Ovary (tissue), 9 donors: ENCODE results near the gene USP48. TPM values are rescaled to one million over a fixed set of nuclear protein-coding genes. Genes with fewer than 3 reads are reported as not detected.

Experiments used
- DNase-seq, 5 donors: peaks; one replicate each; pipeline ENCODE4 v3.0.0-alpha.2; 2019 to 2020
- H3K27ac ChIP-seq, 2 donors: fragments of 200-600 bp; one replicate each; pipeline versions ENCODE4 v1.5.1 to v1.8.0; 2019 to 2022
- H3K27me3 ChIP-seq: fragments of 200-600 bp; one replicate; pipeline ENCODE4 v1.8.0; 2022
- H3K36me3 ChIP-seq: fragments of 200-600 bp; sonication (generic); one replicate; pipeline ENCODE4 v1.5.1; 2019
- H3K4me1 ChIP-seq: one replicate; pipeline ENCODE4 v1.8.1; 2013; ENCODE audit warnings: mild to moderate bottlenecking, moderate library complexity; ENCODE audit not compliant: insufficient read depth
- H3K4me3 ChIP-seq: fragments of 200-600 bp; sonication (generic); one replicate; pipeline ENCODE4 v1.5.1; 2017
- H3K9me3 ChIP-seq, 2 donors: fragments of 200-600 bp in 1 of 2; sonication (generic) in 1 of 2; one replicate each; pipeline versions ENCODE4 v1.5.1 to v1.8.1; 2013 to 2019; ENCODE audit warnings: mild to moderate bottlenecking in 1 of 2, moderate library complexity in 1 of 2
- EP300 ChIP-seq: sonication (generic); formaldehyde crosslinking; IDR thresholded peaks from one replicate; pipeline ENCODE4 v1.6.1; 2017; ENCODE audit warnings: antibody characterized with exemption
- POLR2A ChIP-seq: fragments of 450-650 bp; IDR thresholded peaks from one replicate; pipeline ENCODE4 v1.6.1; 2017; ENCODE audit warnings: antibody characterized with exemption, mild to moderate bottlenecking, moderate library complexity
- WGBS, 3 donors: extraction: QIAGEN DNeasy Blood & Tissue Kit in 1 of 3; methylation state at CpG; one replicate each; pipeline versions ENCODE4 v1.1.5 to v1.1.7; 2013 to 2017; 5-methylcytosine and 5-hydroxymethylcytosine counted together
- intact Hi-C, 4 donors: fragments of 100-400 bp; cut with DNase I; formaldehyde crosslinking; loops; one replicate each; pipeline versions ENCODE4 v1.11.0 to v1.15.1; 2022 to 2023
- polyA plus RNA-seq, 2 donors: library from polyadenylated mRNA; stranded (reverse); fragments of 200-250 nt in 1 of 2; fragments of 350-450 nt in 1 of 2; fragmentation: Illumina TruSeq in 1 of 2; extraction: RNeasy Lipid Tissue Mini Kit (QIAGEN cat#74804) in 1 of 2; gene quantifications; one replicate each; pipeline ENCODE4 v1.2.3, GENCODE V29; 2013 to 2014
- total RNA-seq, 7 donors: library from RNA; depleted of rRNA in 2 of 7; stranded (reverse); fragments of >200 nt in 2 of 7; fragmentation: NEBNext Ultra II Directional in 3 of 7; extraction: Animal tissue kit (Norgen Biotek cat#: 25700) in 3 of 7; gene quantifications; one replicate each; pipeline versions ENCODE4 v1.1.0 to v1.2.4, GENCODE V29; 2016 to 2023
- TF ChIP-seq, protein P1 (sequence below), 3 donors: fragments of 450-650 bp in 2 of 3; fragments of 200-600 bp in 1 of 3; IDR thresholded peaks; one replicate each; pipeline versions ENCODE4 v1.5.1 to v1.8.0; 2016 to 2022; ENCODE audit warnings: antibody characterized with exemption in 3 of 3, mild to moderate bottlenecking in 1 of 3
- donor health status: DM: no; HTN: no; CAD: no; lungs with moderate emphysema.
- donor health status: DM: no; HTN: no; CAD: no.
- donor health status: Bipolar disorder and iron deficiency.
- donor health status: DM: yes; HTN: yes; CAD: no.
- donor health status: DM: no; HTN: no; CAD: no.
- donor health status: DM: yes; HTN: yes; CAD: no.

Gene USP48
- total and polyA plus RNA-seq, 9 donors = 25.2 to 87.1 (median 60.6) TPM

DNA sequence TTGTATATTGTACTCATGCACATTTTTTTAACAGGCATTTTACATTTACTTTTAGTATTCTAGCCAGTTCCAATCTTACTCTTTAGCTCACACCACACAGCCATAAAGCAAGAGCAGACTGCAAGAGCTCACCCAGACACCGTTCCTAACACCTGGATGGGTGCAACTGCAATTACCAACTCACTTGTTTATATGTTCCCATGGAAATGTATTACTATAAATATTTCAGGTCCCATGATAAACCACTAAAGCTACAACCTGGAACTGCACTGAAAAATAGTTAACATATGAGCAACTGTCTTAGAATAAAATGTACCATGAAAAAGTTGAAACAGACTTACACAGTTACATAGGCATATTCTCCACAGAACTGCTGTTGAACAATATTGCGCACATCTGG, 30.8 kb downstream of the USP48 start:
- H3K9me3 ChIP-seq = no peaks in the 10 kb centered on the region
- TF ChIP-seq, protein P1, sequence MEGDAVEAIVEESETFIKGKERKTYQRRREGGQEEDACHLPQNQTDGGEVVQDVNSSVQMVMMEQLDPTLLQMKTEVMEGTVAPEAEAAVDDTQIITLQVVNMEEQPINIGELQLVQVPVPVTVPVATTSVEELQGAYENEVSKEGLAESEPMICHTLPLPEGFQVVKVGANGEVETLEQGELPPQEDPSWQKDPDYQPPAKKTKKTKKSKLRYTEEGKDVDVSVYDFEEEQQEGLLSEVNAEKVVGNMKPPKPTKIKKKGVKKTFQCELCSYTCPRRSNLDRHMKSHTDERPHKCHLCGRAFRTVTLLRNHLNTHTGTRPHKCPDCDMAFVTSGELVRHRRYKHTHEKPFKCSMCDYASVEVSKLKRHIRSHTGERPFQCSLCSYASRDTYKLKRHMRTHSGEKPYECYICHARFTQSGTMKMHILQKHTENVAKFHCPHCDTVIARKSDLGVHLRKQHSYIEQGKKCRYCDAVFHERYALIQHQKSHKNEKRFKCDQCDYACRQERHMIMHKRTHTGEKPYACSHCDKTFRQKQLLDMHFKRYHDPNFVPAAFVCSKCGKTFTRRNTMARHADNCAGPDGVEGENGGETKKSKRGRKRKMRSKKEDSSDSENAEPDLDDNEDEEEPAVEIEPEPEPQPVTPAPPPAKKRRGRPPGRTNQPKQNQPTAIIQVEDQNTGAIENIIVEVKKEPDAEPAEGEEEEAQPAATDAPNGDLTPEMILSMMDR (IDR thresholded peaks at IDR 0.05) = no peak
- TF ChIP-seq EP300 (no peak), POLR2A (no peak)
- intact Hi-C loops = no loop called here
- H3K36me3 ChIP-seq = no peaks in the 10 kb centered on the region
- no peak for DNase-seq
- H3K4me3 ChIP-seq = no peak overlapping the region
- WGBS, 3 donors = 92 to 97% (median 93%) methylated on average over 2 of the region's 2 CpGs
- H3K27ac ChIP-seq = no peak overlapping the region
- no peaks in the 10 kb centered on the region for H3K4me1 ChIP-seq
- no peaks in the 10 kb centered on the region for H3K27me3 ChIP-seq

DNA sequence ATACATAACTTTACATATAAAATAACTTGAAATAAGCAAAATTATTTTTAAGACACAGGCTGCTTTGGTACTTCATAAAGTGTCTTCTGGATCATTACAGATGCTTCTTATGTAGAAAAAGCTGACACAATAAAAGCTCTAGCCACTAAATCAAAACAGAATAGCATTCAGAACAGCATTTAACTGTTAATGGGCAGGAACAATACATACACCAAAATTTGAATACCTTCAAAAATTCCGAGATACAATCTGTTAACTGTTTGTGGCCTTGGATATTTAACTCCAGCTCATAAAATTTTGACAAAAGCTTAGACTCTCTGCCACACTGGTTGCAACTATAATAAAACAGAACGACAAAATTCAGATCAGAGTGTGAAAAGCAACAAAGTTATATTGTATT, 31.7 kb downstream of the USP48 start:
- no peak for DNase-seq
- no peaks in the 10 kb centered on the region for H3K9me3 ChIP-seq
- H3K4me3 ChIP-seq = no peak overlapping the region
- H3K4me1 ChIP-seq = no peaks in the 10 kb centered on the region
- intact Hi-C loops = no loop called here
- H3K27me3 ChIP-seq = no peaks in the 10 kb centered on the region
- H3K27ac ChIP-seq = no peak overlapping the region
- WGBS, 3 donors = 86 to 90% (median 88%) methylated on average over 2 of the region's 2 CpGs
- no peak for TF ChIP-seq EP300
- TF ChIP-seq POLR2A = no peak
- TF ChIP-seq, protein P1 (IDR thresholded peaks at IDR 0.05) = no peak
- no peaks in the 10 kb centered on the region for H3K36me3 ChIP-seq

DNA sequence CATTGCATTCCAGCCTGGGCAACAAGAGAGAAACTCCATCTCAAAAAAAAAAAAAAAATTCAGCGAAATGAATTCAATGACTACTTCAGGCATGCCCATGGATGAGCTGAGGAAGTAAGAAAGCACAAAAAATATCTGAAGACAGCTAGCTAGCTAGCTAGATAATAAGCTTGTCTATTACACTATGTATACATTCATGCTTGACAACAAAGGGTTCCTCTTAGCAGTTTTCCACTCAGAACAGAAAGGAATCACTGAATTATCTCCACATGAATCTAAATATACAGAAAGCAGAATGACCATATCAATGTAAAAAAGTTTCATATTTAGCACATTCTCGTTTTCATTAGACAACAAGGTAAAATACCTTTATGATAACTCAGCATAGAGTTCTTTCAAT, 32.1 kb downstream of the USP48 start:
- no peaks in the 10 kb centered on the region for H3K36me3 ChIP-seq

DNA sequence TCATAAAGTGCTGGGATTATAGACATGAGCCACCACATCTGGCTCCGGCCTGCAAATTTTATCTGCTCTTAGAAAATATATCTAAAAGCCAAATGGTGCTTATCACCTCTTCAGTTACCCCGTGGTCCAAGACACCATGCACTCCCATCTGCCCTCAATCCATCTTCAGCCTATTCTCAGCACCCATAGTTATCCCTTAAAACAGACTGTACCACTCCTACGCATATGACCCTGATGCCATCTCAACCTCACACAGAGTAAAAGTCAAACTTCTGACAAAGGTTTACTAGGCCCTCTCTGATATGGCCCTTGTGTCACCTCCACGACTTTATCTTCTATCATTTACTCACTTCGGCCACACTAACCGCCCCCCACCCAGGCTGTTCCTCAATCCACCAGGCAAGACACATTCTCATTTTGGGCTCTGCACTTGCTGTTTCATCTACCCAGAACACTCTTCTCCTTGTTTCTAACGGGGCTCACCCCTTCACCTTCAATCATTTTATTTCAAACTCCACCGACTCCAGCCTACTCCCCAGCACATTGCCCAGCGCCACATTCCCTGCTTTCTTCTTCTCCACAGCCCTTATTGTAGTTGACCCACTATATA, 33.0 kb downstream of the USP48 start:
- DNase-seq = no peak
- TF ChIP-seq EP300 = no peak
- no peak for TF ChIP-seq POLR2A
- TF ChIP-seq, protein P1 (IDR thresholded peaks at IDR 0.05) = no peak
- no peaks in the 10 kb centered on the region for H3K4me1 ChIP-seq
- no peaks in the 10 kb centered on the region for H3K9me3 ChIP-seq
- intact Hi-C loops = no loop called here
- H3K4me3 ChIP-seq = no peak overlapping the region
- no peak overlapping the region for H3K27ac ChIP-seq
- 72 to 84% (median 76%) methylated on average over 9 of the region's 9 CpGs for WGBS, 3 donors
- no peaks in the 10 kb centered on the region for H3K36me3 ChIP-seq
- H3K27me3 ChIP-seq = no peaks in the 10 kb centered on the region

More for the DNA sequence above, 32.1 kb downstream of the USP48 start:
- H3K27ac ChIP-seq = no peak overlapping the region
- DNase-seq = no peak
- no peaks in the 10 kb centered on the region for H3K27me3 ChIP-seq
- WGBS, 3 donors = 47 to 76% (median 66%) methylated on average over 2 of the region's 2 CpGs
- intact Hi-C loops = no loop called here
- no peaks in the 10 kb centered on the region for H3K4me1 ChIP-seq
- TF ChIP-seq POLR2A (no peak), EP300 (no peak)
- TF ChIP-seq, protein P1 (IDR thresholded peaks at IDR 0.05) = no peak
- H3K9me3 ChIP-seq = no peaks in the 10 kb centered on the region
- no peak overlapping the region for H3K4me3 ChIP-seq
